Renal cortical epithelial cell (primary cell): Measurements from ENCODE around the gene LTBP1. TPM values are rescaled to one million over a fixed set of nuclear protein-coding genes. Genes with fewer than 3 reads are reported as not detected.
"Not testable (repeated sequence)": the region's sequence is repeated elsewhere in the genome, so short reads cannot be mapped to it uniquely, and the experiment has no call there.

Experiments used
- DNase-seq: peaks from one replicate; pipeline ENCODE4 v3.0.0-alpha.2; 2011; ENCODE audit warnings: low read depth
- total RNA-seq: library from RNA; depleted of rRNA; stranded (reverse); fragments of >200 nt; gene quantifications from 2 replicates; pipeline ENCODE4 v1.2.3, GENCODE V29; 2014

Gene LTBP1
- total RNA-seq, 1 donor from 2014 or later: 0.89 TPM

DNA sequence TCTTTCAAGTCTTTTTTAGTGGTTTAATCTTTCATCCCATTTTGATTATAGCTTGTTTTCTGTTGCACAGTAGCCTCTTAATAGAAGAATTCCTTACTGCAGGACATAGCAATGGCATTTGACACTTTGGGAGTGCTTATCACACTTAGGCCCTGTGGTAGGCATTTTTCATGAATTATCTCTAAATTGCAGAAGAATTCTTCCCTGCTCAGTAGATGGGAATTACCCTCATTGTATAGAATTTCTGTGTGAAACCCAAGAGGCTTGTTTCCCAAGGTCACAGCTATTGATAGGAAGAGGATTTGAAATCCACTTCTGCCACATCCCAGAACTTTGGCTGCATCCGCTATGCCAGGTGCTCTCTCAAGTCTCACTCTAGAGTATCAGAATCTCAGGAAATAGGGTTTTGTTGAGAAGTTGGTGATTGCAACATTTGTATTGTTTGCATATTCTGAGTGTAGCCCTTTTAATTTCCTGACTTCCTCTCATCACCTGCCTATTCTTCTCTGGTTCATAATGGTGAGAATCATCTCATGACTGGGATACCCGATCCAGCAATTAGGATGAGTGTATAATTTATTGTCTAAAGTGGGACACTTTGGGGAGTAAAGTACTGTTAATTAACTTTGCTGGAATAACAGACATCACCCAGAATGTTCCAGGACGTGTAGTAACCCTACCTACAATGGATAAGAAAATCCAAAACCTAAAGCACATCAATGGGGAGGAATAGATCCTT, 274.5 kb downstream of the LTBP1 start:
- no peak for DNase-seq

DNA sequence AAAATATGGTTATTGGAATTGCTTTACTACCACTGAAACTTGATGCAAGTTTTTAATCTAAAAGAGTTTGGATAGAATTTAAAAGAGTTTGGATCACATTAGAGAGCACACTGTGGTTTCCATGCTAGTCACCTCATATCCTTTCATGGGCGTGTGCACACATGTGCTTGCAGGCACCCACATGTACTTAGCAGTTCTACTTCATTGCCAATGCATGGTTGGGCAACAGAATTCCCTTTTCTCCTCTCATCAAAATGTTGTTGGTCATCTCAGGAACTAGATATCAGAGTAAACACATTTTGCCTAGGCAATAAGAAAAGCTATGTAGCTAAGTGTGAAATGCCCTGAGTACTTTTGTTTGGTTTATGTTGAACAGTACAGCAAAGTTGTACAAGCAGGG, 275.6 kb downstream of the LTBP1 start:
- DNase-seq: no peak

DNA sequence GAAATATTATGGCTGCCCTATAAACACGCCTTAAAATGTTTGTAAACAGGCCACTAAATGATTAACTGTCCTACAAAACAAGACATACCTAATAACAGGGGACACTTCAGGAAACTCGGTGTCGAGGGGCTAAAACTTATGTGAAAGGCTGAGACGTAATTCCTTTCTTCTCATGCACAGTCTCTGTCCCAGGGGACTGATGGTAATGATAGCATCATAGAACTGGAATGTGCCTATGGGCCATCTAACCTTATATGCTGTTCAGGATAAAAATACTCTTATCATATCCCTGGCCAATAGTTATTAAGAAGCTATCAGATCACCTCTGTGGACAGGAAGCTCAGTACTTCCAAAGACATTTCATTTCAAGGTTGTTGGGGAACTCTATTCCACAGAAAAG, 277.1 kb downstream of the LTBP1 start:
- DNase-seq: no peak

DNA sequence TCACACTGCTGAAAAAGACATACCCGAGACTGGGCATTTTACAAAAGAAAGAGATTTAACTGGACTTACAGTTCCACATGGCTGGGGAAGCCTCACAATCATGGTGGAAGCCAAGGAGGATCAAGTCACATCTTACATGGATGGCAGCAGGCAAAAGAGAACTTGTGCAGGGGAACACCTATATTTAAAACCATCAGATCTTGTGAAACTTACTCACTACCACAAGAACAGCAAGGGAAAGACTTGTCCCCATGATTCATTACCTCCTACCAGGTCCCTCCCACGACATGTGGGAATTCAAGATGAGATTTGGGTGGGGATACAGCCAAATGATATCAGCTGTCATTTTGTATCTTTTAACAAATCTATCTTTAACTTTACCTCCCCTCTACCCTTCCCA, 278.6 kb downstream of the LTBP1 start:
- no peak for DNase-seq

DNA sequence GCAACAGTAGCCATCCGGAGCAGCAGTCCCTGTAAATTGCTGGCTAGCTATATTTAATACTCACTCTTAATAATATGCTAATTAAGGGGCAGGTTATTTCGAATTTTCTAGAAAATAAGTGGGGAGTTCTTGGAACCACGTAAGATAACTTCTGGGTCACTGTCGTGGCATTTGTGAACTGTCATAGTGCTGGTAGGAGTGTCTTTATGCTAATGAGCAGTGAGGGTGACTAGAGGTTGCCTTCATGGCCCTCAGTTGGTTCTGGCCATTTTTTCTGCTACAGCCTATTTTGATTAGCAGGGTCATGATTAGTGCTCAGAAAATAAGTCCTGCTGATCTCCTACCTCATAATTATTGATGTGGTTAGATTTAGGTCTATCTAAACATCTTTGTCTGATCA, 279.8 kb downstream of the LTBP1 start:
- DNase-seq: no peak

DNA sequence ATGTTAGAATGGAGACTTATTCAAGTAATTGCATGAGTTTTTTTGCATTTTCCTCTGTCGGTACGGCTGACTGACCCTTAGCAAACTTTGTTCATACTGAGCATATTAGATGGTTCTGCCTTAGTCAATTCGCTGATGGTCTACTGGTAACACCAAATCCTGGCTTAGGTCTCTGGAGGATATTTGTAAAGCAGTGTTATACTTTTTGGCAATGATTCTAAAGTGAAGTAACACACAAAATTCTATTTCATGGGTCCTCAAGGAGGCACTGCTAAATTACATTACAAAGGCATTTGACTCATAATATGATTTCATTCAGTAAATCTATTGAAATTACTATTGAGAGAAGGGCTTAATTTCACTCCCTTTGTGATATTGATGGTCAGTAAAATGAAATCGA, 282.9 kb downstream of the LTBP1 start:
- DNase-seq: no peak

DNA sequence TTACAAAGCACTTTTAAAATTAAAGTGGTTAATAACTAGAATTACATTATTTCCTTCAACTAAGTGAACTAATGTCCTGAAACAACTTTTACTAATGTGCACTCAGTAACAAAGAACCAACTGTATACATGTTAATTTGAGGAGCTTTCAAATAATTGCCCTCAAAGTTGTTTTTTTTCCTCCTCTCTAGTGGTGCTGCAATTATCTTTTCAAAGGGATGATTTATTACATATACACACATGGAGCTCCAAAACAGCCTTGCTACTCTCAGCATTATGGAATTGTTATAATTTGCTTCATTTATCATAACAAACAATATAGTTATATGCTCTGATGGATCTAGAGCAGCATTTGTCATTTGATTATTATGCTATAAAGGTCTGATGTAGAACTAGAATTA, 283.4 kb downstream of the LTBP1 start:
- DNase-seq: no peak

DNA sequence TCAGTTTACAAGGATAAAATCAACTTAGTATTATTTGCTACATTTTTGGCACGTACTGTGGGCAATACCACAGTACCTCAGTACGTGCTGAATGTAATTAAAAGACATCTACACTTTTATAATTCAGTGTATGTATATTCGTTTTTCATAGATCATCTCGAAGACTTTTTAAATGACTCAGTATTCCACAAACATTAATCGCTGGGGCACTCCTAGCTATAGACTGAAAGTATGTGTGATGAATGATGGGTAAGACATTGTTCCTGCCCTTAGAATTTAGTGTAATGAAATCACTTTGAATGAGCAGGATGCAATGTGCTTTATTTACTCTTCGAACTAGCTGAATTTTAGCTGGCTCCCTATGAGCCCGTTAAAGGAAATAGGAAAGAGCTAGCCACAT, 284.1 kb downstream of the LTBP1 start:
- DNase-seq: no peak

DNA sequence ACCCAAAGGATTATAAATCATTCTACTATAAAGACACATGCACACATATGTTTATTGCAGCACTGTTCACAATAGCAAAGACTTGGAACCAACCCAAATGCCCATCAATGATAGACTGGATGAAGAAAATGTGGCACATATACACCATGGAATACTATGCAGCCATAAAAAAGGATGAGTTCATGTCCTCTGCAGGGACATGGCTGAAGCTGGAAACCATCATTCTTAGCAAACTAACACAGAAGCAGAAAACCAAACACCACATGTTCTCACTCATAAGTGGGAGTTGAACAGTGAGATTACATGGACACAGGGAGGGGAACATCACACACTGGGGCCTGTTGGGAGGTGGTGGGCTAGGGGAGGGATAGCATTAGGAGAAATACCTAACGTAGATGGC, 288.8 kb downstream of the LTBP1 start:
- DNase-seq: not testable (repeated sequence)

DNA sequence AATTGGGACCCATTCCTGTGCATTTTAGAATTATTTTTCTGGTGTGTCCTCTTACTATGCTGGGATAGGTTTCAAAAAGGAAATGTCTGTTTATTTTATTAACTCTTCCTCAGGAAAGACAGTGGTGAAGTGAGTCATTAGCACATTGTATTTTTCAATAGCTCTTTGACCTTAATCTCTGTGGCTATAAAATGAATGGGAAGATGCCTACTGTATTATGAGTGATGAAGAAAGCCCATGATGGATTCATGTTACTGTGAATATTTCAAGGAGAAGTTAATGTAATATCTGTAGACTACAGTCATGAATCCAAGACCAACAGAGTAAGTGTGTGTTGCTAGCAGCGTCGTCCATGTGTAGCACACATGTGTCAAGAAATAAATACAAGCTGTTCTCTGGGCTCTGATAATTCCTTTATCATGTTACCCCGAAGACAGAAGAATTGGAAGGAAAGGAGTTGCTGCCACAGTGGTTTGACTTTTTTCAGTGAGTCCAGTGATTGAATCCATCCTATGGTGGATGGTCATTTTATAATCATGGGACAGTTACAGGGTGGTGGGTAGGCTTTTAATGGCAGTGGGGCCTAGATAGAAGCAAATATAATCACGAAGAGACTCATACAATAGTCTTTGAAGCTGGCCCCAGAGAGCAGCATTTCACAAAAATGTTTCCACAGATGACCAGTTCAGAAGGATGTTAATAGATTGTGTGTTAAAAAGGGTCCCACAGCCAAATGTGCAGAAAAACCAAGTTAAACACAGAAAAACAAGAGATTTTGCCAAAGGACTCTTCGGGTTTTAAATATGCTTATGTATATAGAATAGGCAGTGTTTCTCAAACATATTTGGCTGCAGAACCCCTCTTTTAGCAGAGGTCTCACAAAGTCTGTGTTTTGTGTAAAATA, 290.0 kb downstream of the LTBP1 start:
- DNase-seq: no peak

DNA sequence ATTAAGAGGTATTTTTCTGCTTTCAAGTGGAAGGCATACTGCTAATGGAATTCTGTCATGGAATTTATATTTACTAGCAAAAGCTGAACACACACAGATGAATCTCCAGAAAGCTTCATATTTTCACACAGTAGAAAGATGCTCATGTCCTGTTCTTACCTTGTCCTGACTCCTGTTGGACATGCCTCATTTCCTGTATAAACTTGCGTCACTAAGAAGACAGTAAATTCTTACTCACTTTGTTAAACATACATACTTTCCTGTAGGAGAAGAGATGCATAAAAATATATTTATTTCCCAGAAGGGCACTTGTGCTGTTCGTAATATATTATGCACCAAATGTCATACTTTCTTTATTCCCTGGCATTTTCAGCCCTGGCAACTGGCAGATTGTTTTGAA, 291.4 kb downstream of the LTBP1 start:
- peak; percentile 32 for DNase-seq

DNA sequence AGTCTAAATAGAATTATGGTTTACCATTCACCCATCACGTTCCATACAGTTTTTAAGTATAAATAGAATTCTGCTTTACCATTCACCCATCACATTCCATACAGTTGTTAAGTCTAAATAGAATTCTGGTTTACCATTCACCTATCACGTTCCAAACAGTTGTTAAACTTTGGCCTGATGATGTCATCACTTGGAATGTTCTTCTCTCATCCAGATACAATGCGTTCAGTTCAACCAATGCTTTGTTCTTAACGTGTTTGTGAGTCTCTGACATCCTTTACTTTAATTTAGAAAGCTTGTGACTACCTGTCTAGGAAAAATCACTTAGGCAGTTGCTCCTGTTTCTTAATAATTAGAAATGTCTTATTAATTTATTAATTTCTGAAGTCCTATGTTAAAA, 293.4 kb downstream of the LTBP1 start:
- peak; percentile 87 for DNase-seq

DNA sequence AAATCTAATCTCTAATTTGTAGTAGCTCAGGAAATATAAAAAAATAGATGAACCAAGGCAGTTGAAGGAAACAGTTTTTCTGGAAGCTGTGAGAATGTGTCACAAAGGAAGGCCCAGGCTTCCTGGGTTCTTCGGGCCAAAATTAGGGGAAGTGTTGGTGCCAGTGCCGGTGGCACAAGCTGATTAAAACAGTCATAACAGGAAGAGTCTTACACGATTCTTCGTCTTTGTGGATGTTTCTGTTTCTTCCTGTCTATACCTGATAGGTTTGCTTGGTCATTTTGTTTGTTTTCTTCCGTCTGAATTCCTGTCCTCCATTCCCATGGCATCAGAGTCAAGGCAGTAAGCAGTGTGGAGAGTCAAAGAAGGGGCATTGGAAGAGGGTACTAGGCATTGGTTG, 294.3 kb downstream of the LTBP1 start:
- DNase-seq: no peak

DNA sequence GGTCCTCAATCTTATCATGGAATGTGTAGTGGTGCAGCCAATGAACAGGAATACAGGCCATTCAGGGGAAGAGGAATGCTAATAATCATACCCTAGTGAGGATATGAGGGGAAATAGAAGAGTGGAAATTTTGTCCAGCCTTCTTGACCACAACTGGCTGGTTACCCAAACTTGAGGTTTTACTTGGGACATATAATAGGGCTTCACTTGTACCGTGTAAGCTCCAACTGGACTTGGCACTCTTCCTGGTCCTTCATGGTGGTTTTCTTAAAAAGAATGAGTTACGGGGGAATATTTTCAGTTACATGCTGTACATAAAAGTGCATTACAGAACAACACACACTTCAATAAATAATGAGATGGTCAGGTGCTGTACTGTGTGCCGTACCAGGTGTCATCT, 294.8 kb downstream of the LTBP1 start:
- no peak for DNase-seq

DNA sequence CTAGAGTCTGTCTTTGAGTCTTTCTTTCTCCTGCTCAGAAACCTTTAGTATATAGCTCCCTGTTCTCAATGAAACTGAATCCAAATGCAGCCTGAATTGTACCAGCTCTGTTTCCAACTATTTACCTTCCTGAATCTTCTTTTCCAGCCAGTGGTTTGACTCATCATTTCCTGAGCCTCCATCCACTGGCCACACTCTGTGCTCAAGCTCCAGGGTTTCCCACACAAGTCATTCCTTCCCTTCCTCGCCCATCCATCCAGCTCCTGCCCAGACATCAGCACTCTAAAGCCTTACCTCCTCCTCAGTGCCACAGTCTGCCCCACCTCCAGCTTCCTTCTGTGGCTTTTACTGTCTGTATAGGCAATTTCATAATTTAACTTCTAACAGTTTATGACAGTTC, 296.1 kb downstream of the LTBP1 start:
- DNase-seq: peak; percentile 75

DNA sequence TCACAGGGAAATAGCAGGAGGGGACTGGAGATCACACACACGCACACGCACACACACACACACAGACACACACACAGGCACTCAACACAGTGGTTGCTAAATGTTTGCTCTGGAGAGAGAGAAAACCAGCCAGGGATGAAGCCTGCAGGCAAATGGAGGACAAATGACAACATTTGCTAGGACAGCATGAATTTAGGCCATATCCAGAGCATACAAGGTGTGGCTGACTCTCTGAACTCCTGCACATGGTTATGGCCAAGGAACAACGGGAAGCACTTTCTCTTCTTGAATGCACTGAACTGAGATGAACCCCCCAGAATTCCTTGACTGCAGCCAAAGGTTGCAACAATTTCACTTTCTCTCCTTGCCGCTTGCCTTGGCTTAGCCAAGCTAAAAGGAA, 299.7 kb downstream of the LTBP1 start:
- peak; percentile 24 for DNase-seq

DNA sequence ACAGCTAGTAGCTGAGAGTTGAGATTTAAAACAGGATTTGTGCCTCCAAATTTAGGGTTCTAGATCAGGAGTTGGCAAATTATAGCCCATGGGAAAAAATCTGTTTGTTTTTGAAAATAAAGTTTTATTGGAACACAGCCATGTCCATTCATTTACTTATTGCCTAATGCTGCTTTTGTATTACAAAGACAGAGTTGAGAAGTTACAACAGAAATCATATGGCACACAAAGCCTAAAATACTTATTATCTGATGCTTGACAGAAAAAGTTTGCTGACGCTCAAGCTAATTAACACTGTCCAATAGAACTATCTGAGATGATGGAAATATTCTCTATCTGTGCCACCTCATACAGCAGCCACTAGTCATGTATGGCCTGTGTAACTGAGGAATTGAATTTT, 300.6 kb downstream of the LTBP1 start:
- DNase-seq: no peak

DNA sequence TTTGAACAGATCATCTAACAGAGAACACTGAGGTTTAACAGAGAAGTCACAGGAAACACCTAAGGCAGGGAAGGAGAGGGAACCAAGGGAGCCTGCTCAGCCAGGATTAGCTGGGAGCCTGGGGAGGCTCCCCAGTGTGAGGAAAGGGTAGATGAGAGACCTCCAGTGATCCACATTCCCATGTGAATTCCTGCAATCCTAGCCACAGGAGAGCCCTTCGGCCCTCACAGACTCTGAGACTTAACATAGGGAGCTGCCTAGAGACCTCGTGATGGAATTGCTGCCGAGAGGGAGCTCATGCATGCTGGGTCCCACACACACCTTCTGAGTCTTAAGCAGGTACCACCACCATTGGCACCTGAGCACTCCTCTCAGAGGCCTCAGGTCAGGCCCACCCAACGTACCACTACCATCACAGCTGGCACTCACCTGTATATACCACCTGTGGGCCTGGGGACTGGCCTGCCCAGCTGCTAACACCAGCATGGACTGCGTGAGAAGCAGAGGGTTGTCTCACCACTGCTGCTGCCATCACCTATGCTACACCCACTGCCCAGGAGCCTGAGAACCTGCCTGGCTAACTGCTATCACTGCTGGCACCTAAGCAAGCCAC, 303.8 kb downstream of the LTBP1 start:
- no peak for DNase-seq

DNA sequence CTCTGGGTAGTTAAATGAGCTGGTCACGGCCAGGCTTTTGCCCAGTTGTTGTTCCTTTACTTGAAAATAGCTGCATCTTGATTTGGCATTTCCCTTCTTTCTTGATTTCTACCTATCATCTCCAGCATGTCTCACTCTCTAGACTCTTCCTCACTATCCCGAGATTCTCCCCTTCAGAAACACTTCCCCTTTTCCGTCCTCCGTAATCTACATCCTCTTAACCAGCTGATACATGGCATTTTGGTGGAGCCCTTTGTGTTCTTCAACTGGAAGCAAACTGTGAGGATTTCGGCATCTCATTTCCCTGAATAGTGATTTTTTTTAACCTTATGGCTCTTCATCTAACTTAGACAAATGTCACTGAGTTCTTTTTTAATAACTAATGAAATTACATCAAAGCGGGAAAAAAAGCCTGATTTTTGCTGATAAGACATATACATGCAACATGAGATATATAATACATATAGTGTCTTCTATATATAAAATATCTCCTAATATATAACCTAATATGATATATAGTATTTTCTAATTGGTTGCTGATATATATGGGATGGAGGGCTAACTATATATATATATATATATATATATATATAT, 309.5 kb downstream of the LTBP1 start:
- DNase-seq: no peak

DNA sequence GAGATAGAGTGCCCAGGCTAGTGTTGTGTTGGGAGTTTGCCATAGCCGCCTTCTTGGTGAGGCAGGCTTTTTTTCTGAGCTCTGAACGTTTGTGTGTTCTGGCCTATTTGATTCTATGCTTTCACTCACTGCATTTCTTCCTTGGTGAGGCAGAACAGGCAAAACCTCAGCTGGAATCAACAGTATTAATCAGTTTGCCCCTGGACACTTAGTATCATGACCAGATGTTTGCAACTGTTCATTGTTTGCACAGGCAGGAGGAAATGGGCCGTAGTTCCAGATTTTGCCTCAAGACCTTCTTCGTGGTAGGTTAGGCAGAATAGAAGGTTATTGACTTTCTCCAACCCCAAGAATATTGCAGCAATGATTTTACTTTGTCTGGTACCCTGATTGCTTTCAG, 311.6 kb downstream of the LTBP1 start:
- DNase-seq: no peak

DNA sequence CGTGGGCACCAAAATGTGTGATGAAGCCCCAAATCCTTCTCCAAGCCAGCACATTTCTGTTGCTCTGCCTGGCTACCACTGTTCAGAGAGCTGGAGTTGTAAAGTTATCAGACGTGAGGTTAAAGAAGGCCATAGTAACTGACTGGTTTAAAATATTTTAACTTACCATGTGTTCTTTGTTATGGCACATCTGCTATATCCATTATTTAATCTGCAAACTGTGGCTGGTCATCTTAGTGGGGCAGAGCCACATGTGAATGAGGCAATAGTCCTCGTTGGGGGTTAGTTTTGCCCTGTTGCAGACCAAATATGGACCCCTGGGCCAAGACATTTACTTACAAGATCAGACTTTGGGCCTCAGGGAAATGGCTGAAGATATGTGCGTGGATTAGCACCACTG, 315.3 kb downstream of the LTBP1 start:
- DNase-seq: no peak

DNA sequence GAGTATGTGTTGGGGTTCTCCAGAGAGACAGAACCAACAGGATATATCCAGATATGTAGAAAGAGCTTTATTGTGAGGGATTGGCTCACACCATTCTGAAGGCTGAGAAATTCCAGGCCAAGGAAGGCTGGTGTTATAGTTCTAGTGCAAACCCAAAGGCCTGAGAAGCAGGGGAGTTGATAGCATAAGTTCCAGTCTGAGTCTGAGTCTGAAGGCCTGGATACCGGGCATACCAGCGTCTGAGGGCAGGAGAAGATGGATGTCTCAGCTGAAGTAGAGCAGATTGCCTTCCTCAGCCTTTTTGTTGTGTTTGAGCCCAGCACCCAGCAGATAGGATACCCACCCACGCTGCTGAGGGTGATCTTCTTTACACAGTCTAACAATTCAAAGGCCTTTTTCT, 318.0 kb downstream of the LTBP1 start:
- no peak for DNase-seq
